Endodermal cell (in vitro differentiated cells): Measurements from ENCODE around the gene ADGRG4. TPM values are rescaled to one million over a fixed set of nuclear protein-coding genes. Genes with fewer than 3 reads are reported as not detected.

Source experiments
- DNase-seq: peaks from one replicate; pipeline ENCODE4 v3.0.0-alpha.2; 2017
- H3K27ac ChIP-seq: 2 replicates; pipeline ENCODE4 v1.5.1; 2013; ENCODE audit warnings: mild to moderate bottlenecking, low read depth, low read length, moderate library complexity
- H3K27me3 ChIP-seq: 2 replicates; pipeline ENCODE4 v1.6.1; 2013; ENCODE audit warnings: mild to moderate bottlenecking, low read length, moderate library complexity; ENCODE audit not compliant: insufficient read depth, control insufficient read depth, poor library complexity, severe bottlenecking
- H3K36me3 ChIP-seq: 2 replicates; pipeline ENCODE4 v1.7.0; 2013; ENCODE audit warnings: mild to moderate bottlenecking, low read length, moderate library complexity; ENCODE audit not compliant: control insufficient read depth, insufficient read depth
- H3K4me1 ChIP-seq: one replicate; pipeline ENCODE4 v1.7.0; 2013; ENCODE audit warnings: low read length; ENCODE audit not compliant: control insufficient read depth, insufficient read depth
- H3K4me3 ChIP-seq: 2 replicates; pipeline ENCODE4 v1.5.1; 2013; ENCODE audit warnings: mild to moderate bottlenecking, low read length, moderate library complexity
- H3K9ac ChIP-seq: 2 replicates; pipeline ENCODE4 v1.6.1; 2013; ENCODE audit warnings: mild to moderate bottlenecking, low read length, moderate library complexity; ENCODE audit not compliant: poor library complexity, severe bottlenecking; ENCODE audit errors: extremely low read depth
- H3K9me3 ChIP-seq: 2 replicates; pipeline ENCODE4 v1.6.1; 2013; ENCODE audit warnings: mild to moderate bottlenecking, low read length, moderate library complexity; ENCODE audit not compliant: control insufficient read depth
- H3K27ac Mint-ChIP-seq: 2 replicates; pipeline ENCODE4 v1.8.0; 2020; ENCODE audit warnings: mixed read lengths
- H3K27me3 Mint-ChIP-seq: 2 replicates; pipeline ENCODE4 v1.8.0; 2021; ENCODE audit warnings: mild to moderate bottlenecking, mixed read lengths; ENCODE audit not compliant: insufficient read depth
- H3K36me3 Mint-ChIP-seq: 2 replicates; pipeline ENCODE4 v1.8.0; 2020; ENCODE audit warnings: low read depth, mixed read lengths
- H3K4me1 Mint-ChIP-seq: 2 replicates; pipeline ENCODE4 v1.8.0; 2020; ENCODE audit warnings: mixed read lengths
- H3K4me3 Mint-ChIP-seq: 2 replicates; pipeline ENCODE4 v1.8.0; 2020; ENCODE audit warnings: mild to moderate bottlenecking, moderate library complexity, mixed read lengths
- H3K9me3 Mint-ChIP-seq: 2 replicates; pipeline ENCODE4 v1.8.0; 2020; ENCODE audit warnings: mild to moderate bottlenecking, mixed read lengths
- WGBS, 2 experiments: methylation state at CpG; one replicate each; pipeline versions ENCODE4 v1.1.5 to v1.1.7; 2013; ENCODE audit warnings: missing lambda C conversion rate in 2 of 2, mixed read lengths in 1 of 2; ENCODE audit not compliant: insufficient coverage in 1 of 2, insufficient read length in 1 of 2; 5-methylcytosine and 5-hydroxymethylcytosine counted together
- total RNA-seq, 2 donors: library from RNA; stranded (reverse); fragmentation: NEBNext Ultra II Directional in 1 of 2; extraction: Animal tissue kit (Norgen Biotek cat#: 25700) in 1 of 2; gene quantifications; 2 replicates in 1 of 2; 3 replicates in 1 of 2; pipeline ENCODE4 v1.2.1, GENCODE V29; 2021
- TF ChIP-seq, protein P1 (sequence below): fragments of 200-600 bp; sonication (generic); conservative IDR thresholded peaks from 2 replicates; pipeline ENCODE4 v1.5.0; 2021; ENCODE audit warnings: antibody characterized with exemption, mild to moderate bottlenecking

Gene ADGRG4
- total RNA-seq, 2 donors from 2014 or later = not detected

- H3K4me1 Mint-ChIP-seq = peaks cover 10% of the 10 kb centered on the region
- H3K9me3 Mint-ChIP-seq = peaks cover 66% of the 10 kb centered on the region
- H3K27ac ChIP-seq = no peak overlapping the region
- no peak overlapping the region for H3K9ac ChIP-seq
- no peak overlapping the region for H3K27ac Mint-ChIP-seq
- no peaks in the 10 kb centered on the region for H3K4me1 ChIP-seq
- H3K9me3 ChIP-seq = no peaks in the 10 kb centered on the region
- H3K36me3 Mint-ChIP-seq = no peaks in the 10 kb centered on the region
- H3K27me3 ChIP-seq = no peaks in the 10 kb centered on the region
- H3K4me3 ChIP-seq = no peak overlapping the region
- no peak overlapping the region for H3K4me3 Mint-ChIP-seq
- no peak for DNase-seq
- no peaks in the 10 kb centered on the region for H3K36me3 ChIP-seq
- H3K27me3 Mint-ChIP-seq = no peaks in the 10 kb centered on the region
- TF ChIP-seq, protein P1, sequence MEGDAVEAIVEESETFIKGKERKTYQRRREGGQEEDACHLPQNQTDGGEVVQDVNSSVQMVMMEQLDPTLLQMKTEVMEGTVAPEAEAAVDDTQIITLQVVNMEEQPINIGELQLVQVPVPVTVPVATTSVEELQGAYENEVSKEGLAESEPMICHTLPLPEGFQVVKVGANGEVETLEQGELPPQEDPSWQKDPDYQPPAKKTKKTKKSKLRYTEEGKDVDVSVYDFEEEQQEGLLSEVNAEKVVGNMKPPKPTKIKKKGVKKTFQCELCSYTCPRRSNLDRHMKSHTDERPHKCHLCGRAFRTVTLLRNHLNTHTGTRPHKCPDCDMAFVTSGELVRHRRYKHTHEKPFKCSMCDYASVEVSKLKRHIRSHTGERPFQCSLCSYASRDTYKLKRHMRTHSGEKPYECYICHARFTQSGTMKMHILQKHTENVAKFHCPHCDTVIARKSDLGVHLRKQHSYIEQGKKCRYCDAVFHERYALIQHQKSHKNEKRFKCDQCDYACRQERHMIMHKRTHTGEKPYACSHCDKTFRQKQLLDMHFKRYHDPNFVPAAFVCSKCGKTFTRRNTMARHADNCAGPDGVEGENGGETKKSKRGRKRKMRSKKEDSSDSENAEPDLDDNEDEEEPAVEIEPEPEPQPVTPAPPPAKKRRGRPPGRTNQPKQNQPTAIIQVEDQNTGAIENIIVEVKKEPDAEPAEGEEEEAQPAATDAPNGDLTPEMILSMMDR = no peak
Observed at GRCh38 chrX:136260776-136261175, 40.0 kb upstream of the ADGRG4 start.

- H3K4me1 ChIP-seq = no peaks in the 10 kb centered on the region
- H3K36me3 ChIP-seq = no peaks in the 10 kb centered on the region
- no peaks in the 10 kb centered on the region for H3K9me3 ChIP-seq
- no peak overlapping the region for H3K4me3 ChIP-seq
- no peak overlapping the region for H3K9ac ChIP-seq
- no peaks in the 10 kb centered on the region for H3K27me3 ChIP-seq
- H3K4me3 Mint-ChIP-seq = no peak overlapping the region
- DNase-seq = no peak
- peaks cover 66% of the 10 kb centered on the region for H3K9me3 Mint-ChIP-seq
- TF ChIP-seq, protein P1 = no peak
- no peak overlapping the region for H3K27ac Mint-ChIP-seq
- WGBS, 2 experiments = 98 to 100% methylated on average over 2 to 6 of the region's 7 CpGs
- H3K4me1 Mint-ChIP-seq = peaks cover 10% of the 10 kb centered on the region
- H3K36me3 Mint-ChIP-seq = no peaks in the 10 kb centered on the region
- no peak overlapping the region for H3K27ac ChIP-seq
- no peaks in the 10 kb centered on the region for H3K27me3 Mint-ChIP-seq
Observed at GRCh38 chrX:136261321-136261720, 39.4 kb upstream of the ADGRG4 start.

DNA sequence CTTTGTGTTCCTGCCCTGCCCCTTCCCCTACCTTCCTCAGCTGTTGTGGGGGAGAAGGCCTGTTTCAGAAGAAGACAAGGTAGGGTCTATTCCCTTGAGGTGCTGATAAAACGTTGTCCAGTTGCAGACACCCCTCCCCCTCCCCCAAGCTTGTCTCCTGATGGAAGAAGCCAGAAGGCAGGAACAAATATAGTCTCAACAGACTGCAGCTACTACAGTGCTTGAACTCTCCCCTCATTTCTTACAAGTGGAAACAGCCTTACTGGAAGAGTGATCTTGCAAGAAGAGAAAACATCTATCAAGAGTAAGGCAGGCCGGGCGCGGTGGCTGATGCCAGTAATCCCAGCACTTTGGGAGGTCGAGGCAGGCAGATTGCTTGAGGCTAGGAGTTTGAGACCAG lies 38.5 kb upstream of the ADGRG4 start:
- Mint-ChIP-seq H3K9me3 (peaks cover 57% of the 10 kb centered on the region), H3K4me1 (peaks cover 10% of the 10 kb centered on the region), H3K27ac (no peak overlapping the region), H3K27me3 (no peaks in the 10 kb centered on the region), H3K4me3 (no peak overlapping the region), H3K36me3 (no peaks in the 10 kb centered on the region)
- Histone ChIP-seq H3K27ac (no peak overlapping the region), H3K9ac (no peak overlapping the region), H3K9me3 (no peaks in the 10 kb centered on the region), H3K4me3 (no peak overlapping the region), H3K4me1 (no peaks in the 10 kb centered on the region), H3K36me3 (no peaks in the 10 kb centered on the region), H3K27me3 (no peaks in the 10 kb centered on the region)
- DNase-seq = no peak
- TF ChIP-seq, protein P1 = no peak
- WGBS, 2 experiments = 82 to 100% methylated on average over 3 to 5 of the region's 5 CpGs
